Endothelial cell (in vitro differentiated cells): Measurements from ENCODE around the gene ZNF593OS. TPM values are rescaled to one million over a fixed set of nuclear protein-coding genes. Genes with fewer than 3 reads are reported as not detected.

Experiments
- DNase-seq: peaks from one replicate; pipeline ENCODE4 v3.0.0; 2021; ENCODE audit warnings: low spot score
- H3K27ac Mint-ChIP-seq: one replicate; pipeline ENCODE4 v1.8.0; 2021; ENCODE audit warnings: mixed read lengths, inconsistent platforms; ENCODE audit not compliant: unreplicated experiment
- H3K27me3 Mint-ChIP-seq: one replicate; pipeline ENCODE4 v1.8.0; 2021; ENCODE audit warnings: mild to moderate bottlenecking, moderate library complexity, mixed read lengths, inconsistent platforms; ENCODE audit not compliant: unreplicated experiment
- H3K36me3 Mint-ChIP-seq: one replicate; pipeline ENCODE4 v1.8.0; 2021; ENCODE audit warnings: mild to moderate bottlenecking, low read depth, mixed read lengths, inconsistent platforms; ENCODE audit not compliant: unreplicated experiment
- H3K4me1 Mint-ChIP-seq: one replicate; pipeline ENCODE4 v1.8.0; 2021; ENCODE audit warnings: mild to moderate bottlenecking, mixed read lengths, inconsistent platforms; ENCODE audit not compliant: unreplicated experiment
- H3K4me3 Mint-ChIP-seq: one replicate; pipeline ENCODE4 v1.8.0; 2021; ENCODE audit warnings: mild to moderate bottlenecking, mixed read lengths, inconsistent platforms; ENCODE audit not compliant: unreplicated experiment
- H3K9me3 Mint-ChIP-seq: one replicate; pipeline ENCODE4 v1.8.0; 2021; ENCODE audit warnings: mixed read lengths, inconsistent platforms; ENCODE audit not compliant: unreplicated experiment
- total RNA-seq: library from RNA; stranded (reverse); fragmentation: NEBNext Ultra II Directional; extraction: Animal tissue kit (Norgen Biotek cat#: 25700); gene quantifications from one replicate; pipeline ENCODE4 v1.2.1, GENCODE V29; 2021; ENCODE audit not compliant: unreplicated experiment
- TF ChIP-seq, protein P1 (sequence below): fragments of 200-600 bp; sonication (generic); IDR thresholded peaks from one replicate; pipeline ENCODE4 v1.5.0; 2021; ENCODE audit warnings: antibody characterized with exemption; ENCODE audit not compliant: unreplicated experiment

ZNF593OS gene
- total RNA-seq, 1 donor from 2014 or later, result not detected

DNA sequence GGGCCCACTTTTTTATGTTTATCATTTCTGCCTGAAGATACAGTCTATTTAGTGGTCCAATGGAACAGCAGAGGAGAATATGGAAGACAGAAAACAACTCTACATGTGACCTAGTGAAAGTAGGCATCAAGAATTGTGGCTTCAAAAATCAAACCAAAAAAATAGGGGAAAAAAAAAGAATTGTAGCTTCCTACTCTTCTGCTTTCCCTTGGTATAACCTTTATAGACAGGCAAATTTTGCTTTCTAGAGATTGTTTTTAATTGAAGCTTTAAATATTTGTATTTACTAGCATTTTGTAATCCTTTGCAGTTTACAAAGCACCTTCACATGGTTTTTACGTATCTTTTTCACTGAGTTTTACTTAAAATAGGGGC, 45.7 kb downstream of the ZNF593OS start:
- TF ChIP-seq, protein P1, sequence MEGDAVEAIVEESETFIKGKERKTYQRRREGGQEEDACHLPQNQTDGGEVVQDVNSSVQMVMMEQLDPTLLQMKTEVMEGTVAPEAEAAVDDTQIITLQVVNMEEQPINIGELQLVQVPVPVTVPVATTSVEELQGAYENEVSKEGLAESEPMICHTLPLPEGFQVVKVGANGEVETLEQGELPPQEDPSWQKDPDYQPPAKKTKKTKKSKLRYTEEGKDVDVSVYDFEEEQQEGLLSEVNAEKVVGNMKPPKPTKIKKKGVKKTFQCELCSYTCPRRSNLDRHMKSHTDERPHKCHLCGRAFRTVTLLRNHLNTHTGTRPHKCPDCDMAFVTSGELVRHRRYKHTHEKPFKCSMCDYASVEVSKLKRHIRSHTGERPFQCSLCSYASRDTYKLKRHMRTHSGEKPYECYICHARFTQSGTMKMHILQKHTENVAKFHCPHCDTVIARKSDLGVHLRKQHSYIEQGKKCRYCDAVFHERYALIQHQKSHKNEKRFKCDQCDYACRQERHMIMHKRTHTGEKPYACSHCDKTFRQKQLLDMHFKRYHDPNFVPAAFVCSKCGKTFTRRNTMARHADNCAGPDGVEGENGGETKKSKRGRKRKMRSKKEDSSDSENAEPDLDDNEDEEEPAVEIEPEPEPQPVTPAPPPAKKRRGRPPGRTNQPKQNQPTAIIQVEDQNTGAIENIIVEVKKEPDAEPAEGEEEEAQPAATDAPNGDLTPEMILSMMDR, result no peak
- no peak for DNase-seq
- Mint-ChIP-seq H3K36me3 (no peaks in the 10 kb centered on the region), H3K4me1 (peaks cover 11% of the 10 kb centered on the region), H3K27ac (no peak overlapping the region), H3K4me3 (no peak overlapping the region), H3K27me3 (peaks cover 2% of the 10 kb centered on the region), H3K9me3 (no peaks in the 10 kb centered on the region)

DNA sequence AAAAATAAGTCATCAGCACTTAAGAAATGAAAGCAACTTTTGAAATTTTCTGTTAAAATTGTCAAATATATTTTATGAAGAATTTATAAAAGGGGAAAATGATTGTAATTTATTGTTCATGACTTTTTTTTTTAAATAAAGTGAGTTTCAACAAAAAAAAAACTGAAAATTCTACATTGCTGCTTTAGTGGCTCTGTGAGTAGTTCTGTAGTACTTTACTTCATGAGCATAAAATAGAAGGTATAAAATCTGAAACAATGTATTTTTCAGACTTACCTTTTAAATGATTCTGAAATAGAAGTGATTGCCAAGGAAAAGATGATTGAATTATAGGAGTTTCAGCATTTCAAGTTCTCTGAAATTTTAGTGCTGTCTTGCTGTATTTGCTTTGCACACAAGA, 46.2 kb downstream of the ZNF593OS start:
- no peak overlapping the region for H3K4me3 Mint-ChIP-seq
- H3K36me3 Mint-ChIP-seq, result no peaks in the 10 kb centered on the region
- H3K27me3 Mint-ChIP-seq, result peaks cover 2% of the 10 kb centered on the region
- no peak for DNase-seq
- TF ChIP-seq, protein P1, result no peak
- H3K27ac Mint-ChIP-seq, result no peak overlapping the region
- H3K4me1 Mint-ChIP-seq, result peaks cover 11% of the 10 kb centered on the region
- no peaks in the 10 kb centered on the region for H3K9me3 Mint-ChIP-seq

DNA sequence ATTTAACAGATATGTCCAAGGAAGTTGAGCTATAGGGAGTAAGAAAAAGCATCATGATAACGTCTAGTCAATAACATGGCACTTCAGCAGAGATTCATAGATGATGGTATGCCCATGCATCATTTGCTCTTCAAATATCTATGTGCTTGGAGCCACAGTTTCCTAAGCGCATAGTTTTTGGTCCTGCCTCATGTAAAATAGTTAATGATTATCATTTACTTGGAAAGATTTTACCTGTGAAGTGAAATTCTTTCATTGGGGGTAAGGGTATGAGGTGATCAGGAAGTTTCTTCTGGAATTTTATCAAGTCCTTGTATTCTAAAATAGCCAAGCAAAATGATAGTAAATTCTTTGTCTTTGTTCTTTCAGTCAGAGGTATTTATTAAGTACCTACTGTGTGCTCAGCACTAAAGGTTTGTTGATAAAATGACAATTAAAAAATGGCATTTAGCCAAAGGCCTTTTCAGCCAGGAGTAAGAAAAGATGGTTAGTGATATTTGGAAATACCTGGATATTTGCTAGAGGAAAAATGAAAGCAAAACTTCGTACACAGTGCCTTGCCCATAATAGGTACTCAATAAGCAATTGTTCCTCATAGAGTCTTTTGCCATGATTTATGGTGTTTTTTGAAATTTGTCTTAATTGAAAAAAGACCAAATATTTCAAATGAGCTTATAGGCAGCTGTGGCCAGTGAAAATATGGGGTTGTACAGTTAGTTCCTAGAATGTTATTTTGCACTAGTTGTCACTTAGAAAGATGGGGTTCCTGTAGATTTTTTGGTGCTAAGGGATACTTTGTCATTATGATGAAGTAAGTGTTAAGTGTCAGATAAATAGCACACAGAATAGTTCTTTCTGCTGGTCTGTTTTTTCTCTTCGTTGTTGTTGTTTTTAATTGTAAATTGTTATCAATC, 47.0 kb downstream of the ZNF593OS start:
- no peaks in the 10 kb centered on the region for H3K9me3 Mint-ChIP-seq
- peaks cover 11% of the 10 kb centered on the region for H3K4me1 Mint-ChIP-seq
- H3K27ac Mint-ChIP-seq, result no peak overlapping the region

DNA sequence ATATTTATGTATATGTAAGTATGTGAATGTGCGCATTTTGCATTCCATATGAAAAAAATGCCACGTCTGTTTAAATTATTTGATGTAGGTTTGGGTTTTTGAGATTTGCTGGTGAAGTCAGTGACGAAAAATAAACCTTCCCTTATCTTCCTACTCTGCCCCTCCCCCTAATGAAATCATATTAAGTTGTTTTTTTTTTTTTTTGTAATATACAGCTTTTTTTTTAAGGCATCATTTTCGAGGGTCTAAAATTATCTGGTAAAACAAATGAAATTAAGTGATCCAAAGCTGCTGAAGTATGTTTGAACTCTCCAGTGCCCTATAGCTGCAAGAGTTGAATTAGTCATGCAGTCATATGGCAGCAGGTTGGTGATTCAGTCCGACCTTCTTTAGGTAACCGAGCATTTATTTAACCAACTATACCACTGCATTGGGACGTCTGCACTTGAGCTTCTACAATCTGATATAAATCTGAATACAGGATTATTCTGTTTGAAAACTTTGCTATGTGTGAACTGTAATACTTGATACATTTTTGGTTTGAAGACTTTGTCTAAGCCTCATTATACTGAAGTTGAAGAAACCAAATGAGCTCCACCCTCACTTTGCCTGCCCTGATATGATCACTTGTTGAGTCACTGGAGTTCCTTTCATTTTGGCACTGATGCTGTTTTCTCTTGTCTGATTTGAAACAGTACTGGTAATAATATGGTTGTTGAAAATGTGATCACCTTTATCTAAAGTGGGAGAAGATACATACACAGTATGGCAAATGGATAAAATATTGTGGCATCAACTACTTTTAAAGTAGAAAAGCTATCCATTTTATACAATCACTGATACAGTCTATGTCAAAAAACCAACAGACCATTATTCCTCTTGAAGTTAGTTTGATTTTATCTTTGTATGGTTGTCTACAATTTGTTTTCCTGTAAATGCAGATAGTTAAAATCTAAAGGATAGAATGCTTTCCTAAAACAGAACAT, 48.4 kb downstream of the ZNF593OS start:
- Mint-ChIP-seq H3K4me3 (no peak overlapping the region), H3K27me3 (peaks cover 2% of the 10 kb centered on the region), H3K9me3 (no peaks in the 10 kb centered on the region), H3K27ac (no peak overlapping the region), H3K4me1 (peaks cover 11% of the 10 kb centered on the region), H3K36me3 (peaks cover 4% of the 10 kb centered on the region)
- TF ChIP-seq, protein P1, result no peak
- DNase-seq, result no peak

More for the DNA sequence above, 47.0 kb downstream of the ZNF593OS start:
- TF ChIP-seq, protein P1, result no peak
- H3K27me3 Mint-ChIP-seq, result peaks cover 2% of the 10 kb centered on the region
- H3K4me3 Mint-ChIP-seq, result no peak overlapping the region
- H3K36me3 Mint-ChIP-seq, result no peaks in the 10 kb centered on the region
- no peak for DNase-seq
